GM21576 (cell line): ENCODE results near the gene INTS11.

Experiments used
- ATAC-seq: cut with Tn5 transposase; IDR thresholded peaks from one replicate; pipeline ENCODE4 v1.9.1; 2021; ENCODE audit warnings: mild to moderate bottlenecking, moderate library complexity; ENCODE audit not compliant: unreplicated experiment

The INTS11 gene

GRCh38 chr1:1345384-1345783 lies 20.9 kb upstream of the INTS11 start:
- ATAC-seq = no peak

GRCh38 chr1:1344655-1345361 lies 20.3 kb upstream of the INTS11 start:
- no peak for ATAC-seq

GRCh38 chr1:1343811-1344421 lies 19.5 kb upstream of the INTS11 start:
- ATAC-seq = no peak

DNA sequence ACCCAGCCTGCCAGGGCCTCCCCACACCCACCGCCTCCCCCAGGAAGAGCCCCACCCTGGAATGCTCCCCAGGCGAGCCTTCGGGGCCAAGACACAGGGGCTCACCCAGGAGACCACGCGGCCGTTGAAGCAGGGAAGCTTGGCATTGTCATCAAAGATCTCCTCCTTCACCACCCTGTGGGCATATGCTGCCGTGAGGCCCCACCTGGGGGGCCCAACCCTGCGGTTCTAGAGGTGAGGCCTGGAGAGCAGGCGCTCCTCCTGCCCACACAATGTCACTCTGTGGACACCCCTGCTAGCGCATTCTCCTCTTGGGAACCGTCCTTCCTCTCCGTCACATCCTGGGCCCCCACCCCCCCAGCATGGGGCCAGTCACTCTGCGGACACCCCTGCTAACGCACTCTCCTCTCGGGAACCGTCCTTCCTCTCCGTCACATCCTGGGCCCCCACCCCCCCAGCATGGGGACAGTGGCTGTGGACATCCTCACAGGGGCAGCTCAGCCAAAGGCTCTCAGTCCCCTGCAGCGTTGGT lies 18.2 kb upstream of the INTS11 start:
- no peak for ATAC-seq

- ATAC-seq = no peak
These were observed 17.7 kb upstream of the INTS11 start for GRCh38 chr1:1342061-1342562.

- ATAC-seq = no peak
These were observed 17.1 kb upstream of the INTS11 start for GRCh38 chr1:1341549-1342021.

DNA sequence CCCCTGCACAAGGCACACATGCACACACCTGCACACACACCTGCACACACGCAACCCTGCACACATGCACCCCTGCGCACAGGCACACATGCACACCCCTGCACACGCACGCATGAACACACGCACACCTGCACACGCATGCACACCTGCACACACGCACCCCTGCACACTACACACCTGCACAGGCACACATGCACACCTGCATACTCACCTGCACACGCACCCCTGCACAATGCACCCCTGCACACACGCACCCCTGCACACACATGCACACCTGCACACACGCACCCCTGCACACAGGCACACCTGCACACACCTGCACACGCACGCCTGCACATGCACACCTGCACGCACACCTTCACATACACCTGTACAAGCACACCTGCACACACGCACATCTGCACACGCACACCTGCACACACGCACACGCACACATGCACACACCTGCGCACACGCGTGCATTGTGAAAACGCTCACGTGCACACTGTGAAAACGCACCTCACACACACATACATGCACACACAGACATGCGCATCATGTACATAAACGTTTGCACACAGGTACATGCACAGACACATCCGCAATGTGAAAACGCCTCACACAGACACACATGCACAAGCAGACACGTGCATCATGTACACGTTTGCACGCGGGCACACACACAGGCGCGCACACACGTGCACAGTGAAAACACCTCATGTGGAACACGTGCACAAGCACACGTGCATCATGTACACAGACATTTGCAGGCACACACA lies 16.5 kb upstream of the INTS11 start:
- ATAC-seq = no peak

GRCh38 chr1:1340185-1340584 lies 15.7 kb upstream of the INTS11 start:
- ATAC-seq = no peak

DNA sequence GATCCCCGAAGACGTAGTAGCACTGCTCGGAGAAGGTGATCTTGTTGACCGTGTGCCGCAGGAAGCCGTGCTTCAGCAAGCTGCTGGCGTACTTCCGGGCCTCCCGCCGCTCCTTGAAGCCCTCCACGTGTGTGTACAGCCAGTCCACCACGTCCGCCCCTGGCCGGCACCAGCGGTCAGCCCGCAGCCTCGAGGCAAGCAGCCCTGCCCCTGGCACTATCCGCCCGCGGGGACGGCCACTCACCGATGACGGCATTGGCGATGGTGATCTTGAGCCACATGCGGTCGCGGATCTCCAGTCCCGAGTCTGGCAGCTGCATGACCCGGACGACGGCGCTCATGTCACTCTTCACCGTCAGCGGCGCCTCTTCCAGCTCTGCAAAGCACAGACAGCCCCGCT lies 13.8 kb upstream of the INTS11 start:
- ATAC-seq = no peak

DNA sequence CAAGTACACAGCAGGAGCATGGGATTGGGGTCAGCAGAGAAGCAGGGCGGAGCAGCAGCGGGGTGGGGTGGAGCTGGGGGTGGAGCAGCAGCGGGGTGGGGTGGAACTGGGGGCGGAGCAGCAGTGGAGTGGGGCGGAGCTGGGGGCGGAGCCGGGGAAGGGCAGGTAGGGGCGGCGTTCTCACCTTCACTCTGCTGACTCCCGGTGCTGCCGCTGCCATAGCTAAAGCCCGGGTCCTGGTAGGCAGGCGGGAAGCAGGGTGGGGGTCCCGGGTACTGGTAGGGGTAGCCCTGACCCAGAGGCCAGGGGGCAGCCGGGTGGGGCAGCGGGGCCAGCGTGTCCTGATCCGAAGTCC lies 13.3 kb upstream of the INTS11 start:
- no peak for ATAC-seq

GRCh38 chr1:1336931-1337792 lies 12.7 kb upstream of the INTS11 start:
- ATAC-seq = no peak

DNA sequence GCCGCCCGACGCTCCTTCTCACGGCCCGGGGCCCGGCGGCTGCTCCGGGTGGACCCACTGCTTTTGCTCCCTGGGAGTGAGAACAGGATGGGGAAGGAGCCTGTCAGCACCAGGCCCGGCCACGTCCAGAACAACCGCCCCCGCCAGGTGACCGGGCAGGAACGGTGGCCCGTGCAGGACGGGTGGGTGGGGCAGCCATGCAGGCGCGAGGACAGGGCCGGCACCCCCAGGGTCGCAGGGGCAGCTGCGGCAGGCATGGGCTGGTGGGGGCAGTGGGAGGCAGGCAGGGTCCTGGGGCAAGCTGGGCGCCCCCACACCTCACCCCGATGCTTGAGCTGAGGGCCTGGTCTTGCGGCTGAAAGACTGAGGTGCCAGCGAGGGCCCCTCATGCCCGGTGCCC lies 12.0 kb upstream of the INTS11 start:
- no peak for ATAC-seq

DNA sequence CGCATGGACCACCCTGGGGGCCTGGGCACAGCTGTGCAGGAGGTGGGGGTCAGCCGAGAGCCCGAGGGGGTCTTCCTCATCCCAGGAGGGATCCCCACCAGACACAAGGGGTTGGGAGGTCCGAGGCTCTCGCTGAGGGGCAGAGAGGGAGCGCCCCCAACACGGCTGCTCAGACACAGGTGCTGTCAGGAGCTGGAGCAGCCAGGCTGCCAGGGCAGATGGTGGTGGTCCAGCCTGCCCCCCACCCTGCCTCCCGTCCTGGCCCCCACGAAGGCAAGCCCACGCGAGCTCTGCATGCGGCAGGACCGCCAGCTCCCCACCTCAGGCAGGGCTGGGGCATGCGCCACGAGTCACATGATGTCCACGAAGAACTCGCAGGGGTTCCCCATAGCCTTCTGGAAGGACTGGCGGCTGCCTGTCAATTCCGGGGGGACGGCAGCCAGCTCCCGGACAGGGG lies 11.4 kb upstream of the INTS11 start:
- no peak for ATAC-seq

DNA sequence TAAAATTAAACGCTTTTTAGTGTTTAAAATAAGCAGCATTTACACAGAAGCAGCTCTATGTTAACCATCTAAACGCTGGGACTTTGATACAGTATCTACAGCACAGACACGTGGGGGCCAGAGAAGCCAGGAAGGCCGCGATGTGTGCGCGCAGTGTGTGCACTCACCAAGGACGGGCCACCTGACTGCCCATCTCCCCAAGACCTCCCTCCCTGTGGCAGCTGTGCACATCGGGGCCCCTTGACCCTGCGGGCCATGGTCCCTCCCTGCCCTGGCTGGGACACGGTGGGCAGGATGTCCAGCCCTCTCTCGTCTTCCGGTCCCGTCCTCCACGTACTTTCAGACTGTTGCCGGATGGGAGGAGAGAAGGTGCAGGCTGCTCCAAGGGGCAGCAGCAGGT lies 10.8 kb upstream of the INTS11 start:
- ATAC-seq = no peak

- no peak for ATAC-seq
These were observed 10.4 kb upstream of the INTS11 start for GRCh38 chr1:1334835-1335234.

DNA sequence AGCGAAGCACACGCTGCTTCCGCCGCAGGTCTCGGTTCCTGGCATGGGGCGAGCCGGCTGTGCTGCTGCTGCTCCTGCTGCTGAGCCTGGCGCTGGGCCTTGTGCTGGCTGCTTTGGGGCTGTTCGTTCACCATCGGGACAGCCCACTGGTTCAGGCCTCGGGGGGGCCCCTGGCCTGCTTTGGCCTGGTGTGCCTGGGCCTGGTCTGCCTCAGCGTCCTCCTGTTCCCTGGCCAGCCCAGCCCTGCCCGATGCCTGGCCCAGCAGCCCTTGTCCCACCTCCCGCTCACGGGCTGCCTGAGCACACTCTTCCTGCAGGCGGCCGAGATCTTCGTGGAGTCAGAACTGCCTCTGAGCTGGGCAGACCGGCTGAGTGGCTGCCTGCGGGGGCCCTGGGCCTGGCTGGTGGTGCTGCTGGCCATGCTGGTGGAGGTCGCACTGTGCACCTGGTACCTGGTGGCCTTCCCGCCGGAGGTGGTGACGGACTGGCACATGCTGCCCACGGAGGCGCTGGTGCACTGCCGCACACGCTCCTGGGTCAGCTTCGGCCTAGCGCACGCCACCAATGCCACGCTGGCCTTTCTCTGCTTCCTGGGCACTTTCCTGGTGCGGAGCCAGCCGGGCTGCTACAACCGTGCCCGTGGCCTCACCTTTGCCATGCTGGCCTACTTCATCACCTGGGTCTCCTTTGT lies 9.2 kb upstream of the INTS11 start:
- no peak for ATAC-seq

- no peak for ATAC-seq
These were observed 8.5 kb upstream of the INTS11 start for GRCh38 chr1:1332774-1333480.

DNA sequence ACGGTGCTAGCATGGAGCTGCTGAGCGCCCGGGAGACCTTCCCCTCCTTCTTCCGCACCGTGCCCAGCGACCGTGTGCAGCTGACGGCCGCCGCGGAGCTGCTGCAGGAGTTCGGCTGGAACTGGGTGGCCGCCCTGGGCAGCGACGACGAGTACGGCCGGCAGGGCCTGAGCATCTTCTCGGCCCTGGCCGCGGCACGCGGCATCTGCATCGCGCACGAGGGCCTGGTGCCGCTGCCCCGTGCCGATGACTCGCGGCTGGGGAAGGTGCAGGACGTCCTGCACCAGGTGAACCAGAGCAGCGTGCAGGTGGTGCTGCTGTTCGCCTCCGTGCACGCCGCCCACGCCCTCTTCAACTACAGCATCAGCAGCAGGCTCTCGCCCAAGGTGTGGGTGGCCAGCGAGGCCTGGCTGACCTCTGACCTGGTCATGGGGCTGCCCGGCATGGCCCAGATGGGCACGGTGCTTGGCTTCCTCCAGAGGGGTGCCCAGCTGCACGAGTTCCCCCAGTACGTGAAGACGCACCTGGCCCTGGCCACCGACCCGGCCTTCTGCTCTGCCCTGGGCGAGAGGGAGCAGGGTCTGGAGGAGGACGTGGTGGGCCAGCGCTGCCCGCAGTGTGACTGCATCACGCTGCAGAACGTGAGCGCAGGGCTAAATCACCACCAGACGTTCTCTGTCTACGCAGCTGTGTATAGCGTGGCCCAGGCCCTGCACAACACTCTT lies 7.7 kb upstream of the INTS11 start:
- ATAC-seq = no peak
